HepG2 (cell line): ENCODE data around the gene RNF149. TPM values are rescaled to one million over a fixed set of nuclear protein-coding genes. Genes with fewer than 3 reads are reported as not detected.

Experiments
- FOXJ3 ChIP-seq: sonication (generic); formaldehyde crosslinking; IDR thresholded peaks from 2 replicates; pipeline ENCODE4 v1.4.0; 2020; ENCODE audit warnings: missing genetic modification reagents, mild to moderate bottlenecking, borderline replicate concordance
- KDM3A ChIP-seq: IDR thresholded peaks from 2 replicates; pipeline ENCODE4 v1.6.1; 2018; ENCODE audit warnings: low read depth, missing compliant biosample characterization
- MBNL3 ChIP-seq: fragments of 250-450 bp; sonication (Bioruptor Pico); conservative IDR thresholded peaks from 2 replicates; pipeline ENCODE4 v1.8.0; 2022; ENCODE audit warnings: mild to moderate bottlenecking, inconsistent platforms
- MED13 ChIP-seq: sonication (generic); formaldehyde crosslinking; IDR thresholded peaks from 2 replicates; pipeline ENCODE4 v1.5.0; 2020; ENCODE audit warnings: missing genetic modification reagents
- PAX8 ChIP-seq: sonication (generic); formaldehyde crosslinking; IDR thresholded peaks from 2 replicates; pipeline ENCODE4 v1.8.0; 2022; ENCODE audit warnings: mild to moderate bottlenecking, missing genetic modification reagents, borderline replicate concordance
- PHF5A ChIP-seq: IDR thresholded peaks from one replicate; pipeline ENCODE4 v1.6.1; 2018; ENCODE audit warnings: low read depth, missing genetic modification reagents; ENCODE audit not compliant: unreplicated experiment
- POLR2A ChIP-seq, 2 experiments: IDR thresholded peaks; 2 replicates each; pipeline ENCODE4 v1.6.1; 2011; ENCODE audit warnings: low read depth in 2 of 2, low read length in 2 of 2, mild to moderate bottlenecking in 1 of 2, moderate library complexity in 1 of 2; ENCODE audit not compliant: insufficient read depth in 1 of 2
- SMC3 ChIP-seq: IDR thresholded peaks from 2 replicates; pipeline ENCODE4 v1.6.1; 2011; ENCODE audit warnings: low read length, improper control_type of control experiment
- ZEB1 ChIP-seq: IDR thresholded peaks from 2 replicates; pipeline ENCODE4 v1.6.1; 2012; ENCODE audit warnings: mild to moderate bottlenecking, low read depth, inconsistent platforms; ENCODE audit not compliant: insufficient replicate concordance
- ZFP62 ChIP-seq: sonication (generic); formaldehyde crosslinking; IDR thresholded peaks from 2 replicates; pipeline ENCODE4 v1.4.0; 2020; ENCODE audit warnings: missing genetic modification reagents
- ZFY ChIP-seq: sonication (generic); formaldehyde crosslinking; IDR thresholded peaks from 2 replicates; pipeline ENCODE4 v1.4.0; 2020; ENCODE audit warnings: missing genetic modification reagents
- ZNF253 ChIP-seq: sonication (generic); formaldehyde crosslinking; IDR thresholded peaks from 2 replicates; pipeline ENCODE4 v1.8.0; 2022; ENCODE audit warnings: mild to moderate bottlenecking, missing genetic modification reagents, borderline replicate concordance
- ZNF274 ChIP-seq: sonication (generic); formaldehyde crosslinking; IDR thresholded peaks from 2 replicates; pipeline ENCODE4 v1.5.1; 2020; ENCODE audit warnings: mild to moderate bottlenecking, missing genetic modification reagents
- ZNF34 ChIP-seq: sonication (generic); formaldehyde crosslinking; IDR thresholded peaks from 2 replicates; pipeline ENCODE4 v1.4.0; 2020; ENCODE audit warnings: mild to moderate bottlenecking, missing genetic modification reagents, borderline replicate concordance
- ZNF564 ChIP-seq: sonication (generic); formaldehyde crosslinking; IDR thresholded peaks from 2 replicates; pipeline ENCODE4 v1.8.1; 2023; ENCODE audit warnings: mild to moderate bottlenecking, missing genetic modification reagents
- ZNF615 ChIP-seq: sonication (generic); formaldehyde crosslinking; IDR thresholded peaks from 2 replicates; pipeline ENCODE4 v1.5.0; 2020; ENCODE audit warnings: mild to moderate bottlenecking, missing genetic modification reagents, borderline replicate concordance
- ZNF674 ChIP-seq: sonication (generic); formaldehyde crosslinking; IDR thresholded peaks from 2 replicates; pipeline ENCODE4 v1.5.0; 2020; ENCODE audit warnings: low read depth, mild to moderate bottlenecking, missing genetic modification reagents
- ZSCAN20 ChIP-seq: sonication (generic); formaldehyde crosslinking; IDR thresholded peaks from 2 replicates; pipeline ENCODE4 v1.4.0; 2020; ENCODE audit warnings: missing genetic modification reagents, mild to moderate bottlenecking, borderline replicate concordance
- polyA plus RNA-seq, 8 experiments: library from polyadenylated mRNA; depleted of rRNA in 3 of 8; stranded (reverse) in 7 of 8; unstranded in 1 of 8; fragments of >200 nt; fragmentation: Illumina TruSeq in 4 of 8; extraction: Trizol in 4 of 8; gene quantifications; 2 replicates each; pipeline versions ENCODE4 v1.2.1 to v1.2.3, GENCODE V29; 2011 to 2016; ENCODE audit warnings: low read depth in 4 of 8, missing spikeins in 1 of 8, mixed read lengths in 1 of 8; ENCODE audit not compliant: insufficient read depth in 1 of 8
- total RNA-seq, 5 experiments: library from RNA; depleted of rRNA; stranded (reverse); fragments of >200 nt; fragmentation: Illumina TruSeq; extraction: Trizol; gene quantifications; 2 replicates each; pipeline ENCODE4 v1.2.3, GENCODE V29; 2016; ENCODE audit warnings: low read depth in 1 of 5
- TF ChIP-seq, protein P1 (sequence below): IDR thresholded peaks from 2 replicates; pipeline ENCODE4 v1.6.1; 2018; ENCODE audit warnings: missing genetic modification reagents, mild to moderate bottlenecking, missing compliant biosample characterization
- TF ChIP-seq, protein P2 (sequence below): sonication (generic); formaldehyde crosslinking; IDR thresholded peaks from 2 replicates; pipeline ENCODE4 v1.4.0; 2020; ENCODE audit warnings: missing genetic modification reagents
- TF ChIP-seq, protein P3 (sequence below): sonication (generic); formaldehyde crosslinking; IDR thresholded peaks from 2 replicates; pipeline ENCODE4 v1.5.0; 2020; ENCODE audit warnings: mild to moderate bottlenecking, low read depth, missing genetic modification reagents, borderline replicate concordance
- TF ChIP-seq, protein P4 (sequence below): conservative IDR thresholded peaks from 2 replicates; pipeline ENCODE4 v1.6.1; 2018; ENCODE audit warnings: missing genetic modification reagents
- TF ChIP-seq, protein P5 (sequence below): sonication (generic); formaldehyde crosslinking; IDR thresholded peaks from 2 replicates; pipeline ENCODE4 v1.9.0; 2021; ENCODE audit warnings: missing genetic modification reagents, borderline replicate concordance
- TF ChIP-seq, protein P6 (sequence below): IDR thresholded peaks from 2 replicates; pipeline ENCODE4 v1.6.1; 2016; ENCODE audit warnings: control low read depth

Gene RNF149
- total and polyA plus RNA-seq, 2 of the 13 experiments (the other 11 are each of a cell fraction or from before 2014, with no cell fraction given), result 87.6 to 109 TPM

DNA sequence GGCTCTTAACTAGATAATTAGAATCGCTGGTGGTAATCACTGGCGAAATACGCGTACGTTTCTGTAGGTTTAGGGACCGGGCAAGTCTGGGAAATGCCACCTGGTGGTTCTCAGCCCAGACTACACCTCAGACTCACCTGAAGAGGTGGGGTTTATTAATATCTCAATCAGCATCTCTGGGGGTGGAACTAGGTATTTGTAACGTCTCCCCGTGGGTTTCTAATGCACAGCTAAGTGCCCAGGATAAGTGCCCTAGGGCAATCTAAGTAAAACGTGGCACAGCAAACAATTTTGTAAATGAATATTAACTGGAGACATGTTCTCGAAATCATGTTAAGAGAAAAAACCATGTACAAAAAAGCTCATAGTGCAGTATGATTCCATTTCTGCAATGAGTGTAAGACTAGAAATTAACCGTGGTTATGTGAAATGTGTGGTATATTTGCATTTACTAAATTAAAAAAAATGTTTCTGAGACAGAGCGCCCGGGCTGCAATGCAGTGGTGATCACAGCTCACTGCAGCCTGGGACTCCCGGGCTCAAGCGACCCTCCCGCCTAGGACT is 56.6 kb downstream of the RNF149 start (continued):
- TF ChIP-seq, protein P1, sequence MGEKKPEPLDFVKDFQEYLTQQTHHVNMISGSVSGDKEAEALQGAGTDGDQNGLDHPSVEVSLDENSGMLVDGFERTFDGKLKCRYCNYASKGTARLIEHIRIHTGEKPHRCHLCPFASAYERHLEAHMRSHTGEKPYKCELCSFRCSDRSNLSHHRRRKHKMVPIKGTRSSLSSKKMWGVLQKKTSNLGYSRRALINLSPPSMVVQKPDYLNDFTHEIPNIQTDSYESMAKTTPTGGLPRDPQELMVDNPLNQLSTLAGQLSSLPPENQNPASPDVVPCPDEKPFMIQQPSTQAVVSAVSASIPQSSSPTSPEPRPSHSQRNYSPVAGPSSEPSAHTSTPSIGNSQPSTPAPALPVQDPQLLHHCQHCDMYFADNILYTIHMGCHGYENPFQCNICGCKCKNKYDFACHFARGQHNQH (CRISPR knock-in tag), result peak; percentile 54; the same call in 1 of the 2 replicates
- TF ChIP-seq KDM3A (CRISPR knock-in tag) (no peak; the same call in 1 of the 2 replicates), SMC3 (peak; percentile 84), ZNF564 (CRISPR knock-in tag) (no peak), MED13 (CRISPR knock-in tag) (peak; percentile 48; the same call in 1 of the 2 replicates), ZNF674 (CRISPR knock-in tag) (no peak; the same call in 1 of the 2 replicates), ZFY (CRISPR knock-in tag) (no peak; the same call in 1 of the 2 replicates), POLR2A (IDR thresholded peaks at IDR 0.05; ENCODE audit: insufficient read depth in 1 of 2, low read depth in 2 of 2, low read length in 2 of 2) (peak in 1 of 2 experiments; percentile 14; a peak in 1 of 4 replicates), ZEB1 (peak; percentile 91), ZSCAN20 (CRISPR knock-in tag) (0 out of 2 replicates have a peak, but pooled peaks have one; percentile 81), ZNF34 (CRISPR knock-in tag) (no peak), FOXJ3 (0 out of 2 replicates have a peak, but pooled peaks have one; percentile 36), PHF5A (CRISPR knock-in tag) (no peak), PAX8 (CRISPR knock-in tag) (0 out of 2 replicates have a peak, but pooled peaks have one; percentile 7), ZFP62 (CRISPR knock-in tag) (no peak), MBNL3 (no peak), ZNF274 (CRISPR knock-in tag) (no peak), ZNF253 (no peak), ZNF615 (CRISPR knock-in tag) (no peak)
- TF ChIP-seq, protein P2, sequence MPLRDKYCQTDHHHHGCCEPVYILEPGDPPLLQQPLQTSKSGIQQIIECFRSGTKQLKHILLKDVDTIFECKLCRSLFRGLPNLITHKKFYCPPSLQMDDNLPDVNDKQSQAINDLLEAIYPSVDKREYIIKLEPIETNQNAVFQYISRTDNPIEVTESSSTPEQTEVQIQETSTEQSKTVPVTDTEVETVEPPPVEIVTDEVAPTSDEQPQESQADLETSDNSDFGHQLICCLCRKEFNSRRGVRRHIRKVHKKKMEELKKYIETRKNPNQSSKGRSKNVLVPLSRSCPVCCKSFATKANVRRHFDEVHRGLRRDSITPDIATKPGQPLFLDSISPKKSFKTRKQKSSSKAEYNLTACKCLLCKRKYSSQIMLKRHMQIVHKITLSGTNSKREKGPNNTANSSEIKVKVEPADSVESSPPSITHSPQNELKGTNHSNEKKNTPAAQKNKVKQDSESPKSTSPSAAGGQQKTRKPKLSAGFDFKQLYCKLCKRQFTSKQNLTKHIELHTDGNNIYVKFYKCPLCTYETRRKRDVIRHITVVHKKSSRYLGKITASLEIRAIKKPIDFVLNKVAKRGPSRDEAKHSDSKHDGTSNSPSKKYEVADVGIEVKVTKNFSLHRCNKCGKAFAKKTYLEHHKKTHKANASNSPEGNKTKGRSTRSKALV (CRISPR knock-in tag), result peak; percentile 6; the same call in 1 of the 2 replicates
- TF ChIP-seq, protein P3, sequence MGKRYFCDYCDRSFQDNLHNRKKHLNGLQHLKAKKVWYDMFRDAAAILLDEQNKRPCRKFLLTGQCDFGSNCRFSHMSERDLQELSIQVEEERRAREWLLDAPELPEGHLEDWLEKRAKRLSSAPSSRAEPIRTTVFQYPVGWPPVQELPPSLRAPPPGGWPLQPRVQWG (CRISPR knock-in tag), result no peak
- TF ChIP-seq, protein P4, sequence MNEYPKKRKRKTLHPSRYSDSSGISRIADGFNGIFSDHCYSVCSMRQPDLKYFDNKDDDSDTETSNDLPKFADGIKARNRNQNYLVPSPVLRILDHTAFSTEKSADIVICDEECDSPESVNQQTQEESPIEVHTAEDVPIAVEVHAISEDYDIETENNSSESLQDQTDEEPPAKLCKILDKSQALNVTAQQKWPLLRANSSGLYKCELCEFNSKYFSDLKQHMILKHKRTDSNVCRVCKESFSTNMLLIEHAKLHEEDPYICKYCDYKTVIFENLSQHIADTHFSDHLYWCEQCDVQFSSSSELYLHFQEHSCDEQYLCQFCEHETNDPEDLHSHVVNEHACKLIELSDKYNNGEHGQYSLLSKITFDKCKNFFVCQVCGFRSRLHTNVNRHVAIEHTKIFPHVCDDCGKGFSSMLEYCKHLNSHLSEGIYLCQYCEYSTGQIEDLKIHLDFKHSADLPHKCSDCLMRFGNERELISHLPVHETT, result no peak
- TF ChIP-seq, protein P5, sequence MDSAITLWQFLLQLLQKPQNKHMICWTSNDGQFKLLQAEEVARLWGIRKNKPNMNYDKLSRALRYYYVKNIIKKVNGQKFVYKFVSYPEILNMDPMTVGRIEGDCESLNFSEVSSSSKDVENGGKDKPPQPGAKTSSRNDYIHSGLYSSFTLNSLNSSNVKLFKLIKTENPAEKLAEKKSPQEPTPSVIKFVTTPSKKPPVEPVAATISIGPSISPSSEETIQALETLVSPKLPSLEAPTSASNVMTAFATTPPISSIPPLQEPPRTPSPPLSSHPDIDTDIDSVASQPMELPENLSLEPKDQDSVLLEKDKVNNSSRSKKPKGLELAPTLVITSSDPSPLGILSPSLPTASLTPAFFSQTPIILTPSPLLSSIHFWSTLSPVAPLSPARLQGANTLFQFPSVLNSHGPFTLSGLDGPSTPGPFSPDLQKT (CRISPR knock-in tag), result no peak
- TF ChIP-seq, protein P6, sequence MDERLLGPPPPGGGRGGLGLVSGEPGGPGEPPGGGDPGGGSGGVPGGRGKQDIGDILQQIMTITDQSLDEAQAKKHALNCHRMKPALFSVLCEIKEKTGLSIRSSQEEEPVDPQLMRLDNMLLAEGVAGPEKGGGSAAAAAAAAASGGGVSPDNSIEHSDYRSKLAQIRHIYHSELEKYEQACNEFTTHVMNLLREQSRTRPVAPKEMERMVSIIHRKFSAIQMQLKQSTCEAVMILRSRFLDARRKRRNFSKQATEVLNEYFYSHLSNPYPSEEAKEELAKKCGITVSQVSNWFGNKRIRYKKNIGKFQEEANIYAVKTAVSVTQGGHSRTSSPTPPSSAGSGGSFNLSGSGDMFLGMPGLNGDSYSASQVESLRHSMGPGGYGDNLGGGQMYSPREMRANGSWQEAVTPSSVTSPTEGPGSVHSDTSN (CRISPR knock-in tag), result no peak
